KMS-11 (cell line): ENCODE data around the gene ADGRV1.

Experiments used
- H2AFZ ChIP-seq: fragments of 200-600 bp; sonication (generic); 2 replicates; pipeline ENCODE4 v1.6.1; 2016; ENCODE audit warnings: antibody characterized with exemption, mixed run types, low read depth
- H3K27ac ChIP-seq: fragments of 200-600 bp; sonication (generic); 2 replicates; pipeline ENCODE4 v1.6.1; 2016; ENCODE audit warnings: mild to moderate bottlenecking, mixed run types
- H3K27me3 ChIP-seq: fragments of 200-600 bp; sonication (generic); 2 replicates; pipeline ENCODE4 v1.6.1; 2017; ENCODE audit warnings: mild to moderate bottlenecking, low read depth, mixed run types, moderate library complexity; ENCODE audit not compliant: insufficient read depth
- H3K36me3 ChIP-seq: fragments of 200-600 bp; sonication (generic); 2 replicates; pipeline ENCODE4 v1.6.1; 2017; ENCODE audit warnings: mild to moderate bottlenecking, mixed run types; ENCODE audit not compliant: insufficient read depth
- H3K4me1 ChIP-seq: fragments of 200-600 bp; sonication (generic); 2 replicates; pipeline ENCODE4 v1.6.1; 2016; ENCODE audit warnings: mild to moderate bottlenecking, low read depth, mixed run types; ENCODE audit not compliant: poor library complexity, severe bottlenecking
- H3K4me2 ChIP-seq: fragments of 200-600 bp; sonication (generic); 2 replicates; pipeline ENCODE4 v1.7.0; 2016; ENCODE audit warnings: mild to moderate bottlenecking, mixed run types
- H3K4me3 ChIP-seq: fragments of 200-600 bp; sonication (generic); IDR thresholded peaks from 2 replicates; pipeline ENCODE4 v1.6.1; 2017; ENCODE audit warnings: low read depth, low read length, mixed read lengths; ENCODE audit not compliant: insufficient read depth
- H3K79me2 ChIP-seq: fragments of 200-600 bp; sonication (generic); 2 replicates; pipeline ENCODE4 v1.6.1; 2016; ENCODE audit warnings: low read depth, mixed run types; ENCODE audit not compliant: insufficient read depth
- H3K9ac ChIP-seq: fragments of 200-600 bp; sonication (generic); 2 replicates; pipeline ENCODE4 v1.6.1; 2016; ENCODE audit warnings: mild to moderate bottlenecking, mixed run types
- H4K20me1 ChIP-seq: fragments of 200-600 bp; sonication (generic); 2 replicates; pipeline ENCODE4 v1.6.1; 2016; ENCODE audit warnings: mild to moderate bottlenecking, mixed run types; ENCODE audit not compliant: insufficient read depth
- CTCF ChIP-seq: fragments of 200-600 bp; sonication (generic); conservative IDR thresholded peaks from 2 replicates; pipeline ENCODE4 v1.6.1; 2017; ENCODE audit warnings: low read depth, mild to moderate bottlenecking, antibody characterized with exemption, low read length, moderate library complexity, mixed read lengths

Gene ADGRV1

GRCh38 chr5:91158011-91158410 is 599.4 kb downstream of the ADGRV1 start:
- H2AFZ ChIP-seq, result no peak overlapping the region
- no peak for TF ChIP-seq CTCF
- no peaks in the 10 kb centered on the region for H3K27me3 ChIP-seq
- no peaks in the 10 kb centered on the region for H4K20me1 ChIP-seq
- H3K27ac ChIP-seq, result no peak overlapping the region
- no peaks in the 10 kb centered on the region for H3K79me2 ChIP-seq
- H3K4me3 ChIP-seq, result no peak overlapping the region
- peaks cover 14% of the 10 kb centered on the region for H3K4me1 ChIP-seq
- no peak overlapping the region for H3K4me2 ChIP-seq
- no peak overlapping the region for H3K9ac ChIP-seq
- no peaks in the 10 kb centered on the region for H3K36me3 ChIP-seq

DNA sequence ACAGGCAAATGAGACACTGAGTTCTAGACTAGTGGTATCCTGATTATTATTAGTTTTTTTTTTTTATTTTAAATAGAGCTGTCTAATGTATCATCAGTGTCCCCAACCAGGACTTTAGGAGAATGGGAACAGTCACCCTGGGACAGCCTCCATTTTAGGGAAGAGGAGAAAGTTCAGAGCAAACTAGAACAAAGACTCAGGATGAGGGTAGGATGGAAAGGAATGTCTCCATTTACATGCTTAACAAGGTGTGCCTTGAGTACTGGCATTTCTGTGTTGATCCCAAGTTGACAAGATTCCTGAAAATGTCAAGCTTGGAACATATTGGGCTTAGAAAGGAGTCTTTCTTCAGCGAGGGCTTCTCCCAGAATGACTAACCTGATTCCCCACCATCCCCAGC is 601.0 kb downstream of the ADGRV1 start:
- H2AFZ ChIP-seq, result no peak overlapping the region
- TF ChIP-seq CTCF, result no peak
- H3K9ac ChIP-seq, result no peak overlapping the region
- H3K79me2 ChIP-seq, result no peaks in the 10 kb centered on the region
- H3K27ac ChIP-seq, result no peak overlapping the region
- no peaks in the 10 kb centered on the region for H3K36me3 ChIP-seq
- H3K4me3 ChIP-seq, result no peak overlapping the region
- H3K27me3 ChIP-seq, result no peaks in the 10 kb centered on the region
- no peaks in the 10 kb centered on the region for H4K20me1 ChIP-seq
- H3K4me2 ChIP-seq, result no peak overlapping the region
- peaks cover 25% of the 10 kb centered on the region for H3K4me1 ChIP-seq

DNA sequence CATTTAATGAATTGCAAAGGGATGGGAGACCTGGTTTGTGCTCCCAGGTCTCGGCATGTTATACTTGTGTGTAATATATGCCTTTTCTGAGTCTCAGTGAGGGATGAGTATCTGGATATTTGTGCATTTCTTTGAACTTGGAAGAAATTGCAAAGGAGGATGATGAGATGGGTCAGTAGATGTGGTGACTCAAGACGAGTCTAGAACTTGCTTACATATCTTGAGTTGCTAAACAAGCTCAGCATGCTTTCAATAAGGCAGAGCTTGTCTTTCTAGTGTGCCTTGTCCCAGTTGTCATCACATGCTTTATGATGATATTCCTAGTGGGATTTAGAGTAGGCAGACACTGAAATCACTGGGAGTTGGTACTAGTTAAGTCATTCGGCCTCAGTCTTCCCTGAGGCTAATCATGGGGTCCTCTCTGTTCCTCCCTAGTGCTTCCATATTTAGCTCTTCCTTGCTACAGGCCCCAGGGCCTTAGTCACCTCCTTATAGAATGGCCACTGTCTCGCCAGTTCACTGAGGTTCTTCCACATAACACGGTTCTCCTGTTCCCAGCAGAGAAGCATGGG is 602.2 kb downstream of the ADGRV1 start:
- H2AFZ ChIP-seq, result no peak overlapping the region
- peaks cover 25% of the 10 kb centered on the region for H3K4me1 ChIP-seq
- no peak overlapping the region for H3K9ac ChIP-seq
- H4K20me1 ChIP-seq, result no peaks in the 10 kb centered on the region
- H3K4me2 ChIP-seq, result no peak overlapping the region
- no peak overlapping the region for H3K4me3 ChIP-seq
- no peaks in the 10 kb centered on the region for H3K79me2 ChIP-seq
- no peaks in the 10 kb centered on the region for H3K36me3 ChIP-seq
- no peak for TF ChIP-seq CTCF
- H3K27me3 ChIP-seq, result no peaks in the 10 kb centered on the region
- no peak overlapping the region for H3K27ac ChIP-seq

DNA sequence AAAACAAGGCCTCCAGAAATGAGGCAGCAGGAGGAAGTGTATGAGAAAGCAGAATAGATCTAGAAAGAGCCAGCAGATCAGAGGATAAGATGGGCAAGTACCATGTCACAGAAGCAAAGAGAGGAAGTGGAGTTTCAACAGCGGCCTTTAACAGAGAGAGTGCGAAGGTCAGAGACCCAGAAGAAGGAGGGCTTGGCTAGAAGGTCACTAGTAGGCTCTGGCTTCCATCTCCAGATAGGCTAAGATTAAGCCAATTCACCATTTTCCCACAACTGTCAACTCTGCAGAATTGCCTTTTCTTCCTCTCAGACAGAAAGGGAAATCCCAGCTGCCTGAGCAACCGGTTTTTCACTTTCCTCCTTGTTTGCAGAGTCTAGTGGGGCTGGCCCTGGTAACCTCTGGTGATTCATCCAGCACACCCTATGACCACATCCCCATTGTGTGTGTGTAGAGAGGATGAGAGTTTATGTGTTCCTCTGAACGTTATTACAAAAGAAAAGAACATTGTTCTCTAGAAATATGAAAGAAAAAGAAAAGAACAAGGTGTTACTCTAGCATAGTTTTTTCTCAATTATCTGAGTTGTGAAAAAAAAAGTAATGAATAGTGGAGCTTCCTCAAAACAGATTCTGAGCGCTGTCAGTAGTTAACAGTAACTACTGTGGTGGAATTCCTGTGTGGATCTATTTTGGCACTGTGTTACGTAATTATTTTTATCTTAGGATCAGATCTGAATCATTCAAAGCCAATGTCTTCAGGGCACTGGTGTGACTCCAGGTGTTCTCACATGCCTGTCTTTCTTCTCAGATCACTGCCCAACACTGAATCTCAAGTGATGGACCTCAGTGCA is 604.2 kb downstream of the ADGRV1 start:
- H3K4me3 ChIP-seq, result no peak overlapping the region
- no peak overlapping the region for H3K9ac ChIP-seq
- H3K79me2 ChIP-seq, result no peaks in the 10 kb centered on the region
- H3K4me2 ChIP-seq, result peak overlapping the region; percentile 52
- H3K36me3 ChIP-seq, result no peaks in the 10 kb centered on the region
- no peaks in the 10 kb centered on the region for H3K27me3 ChIP-seq
- H4K20me1 ChIP-seq, result no peaks in the 10 kb centered on the region
- H2AFZ ChIP-seq, result peak overlapping the region; percentile 31
- H3K4me1 ChIP-seq, result peaks cover 25% of the 10 kb centered on the region
- no peak for TF ChIP-seq CTCF
- peak overlapping the region; percentile 30; the same call in 1 of the 2 replicates for H3K27ac ChIP-seq
